Skeletal muscle cell (primary cell): ENCODE data around the gene DOK6.
"Not testable (repeated sequence)": the region's sequence is repeated elsewhere in the genome, so short reads cannot be mapped to it uniquely, and the experiment has no call there.

Source experiments
- DNase-seq: peaks from one replicate; pipeline ENCODE4 v3.0.0-alpha.2; 2010; ENCODE audit warnings: low read depth
- H3K4me3 ChIP-seq: 2 replicates; pipeline ENCODE4 v1.5.1; 2011; ENCODE audit warnings: low read depth, mild to moderate bottlenecking, control low read depth, low read length, moderate library complexity

Gene DOK6

DNA sequence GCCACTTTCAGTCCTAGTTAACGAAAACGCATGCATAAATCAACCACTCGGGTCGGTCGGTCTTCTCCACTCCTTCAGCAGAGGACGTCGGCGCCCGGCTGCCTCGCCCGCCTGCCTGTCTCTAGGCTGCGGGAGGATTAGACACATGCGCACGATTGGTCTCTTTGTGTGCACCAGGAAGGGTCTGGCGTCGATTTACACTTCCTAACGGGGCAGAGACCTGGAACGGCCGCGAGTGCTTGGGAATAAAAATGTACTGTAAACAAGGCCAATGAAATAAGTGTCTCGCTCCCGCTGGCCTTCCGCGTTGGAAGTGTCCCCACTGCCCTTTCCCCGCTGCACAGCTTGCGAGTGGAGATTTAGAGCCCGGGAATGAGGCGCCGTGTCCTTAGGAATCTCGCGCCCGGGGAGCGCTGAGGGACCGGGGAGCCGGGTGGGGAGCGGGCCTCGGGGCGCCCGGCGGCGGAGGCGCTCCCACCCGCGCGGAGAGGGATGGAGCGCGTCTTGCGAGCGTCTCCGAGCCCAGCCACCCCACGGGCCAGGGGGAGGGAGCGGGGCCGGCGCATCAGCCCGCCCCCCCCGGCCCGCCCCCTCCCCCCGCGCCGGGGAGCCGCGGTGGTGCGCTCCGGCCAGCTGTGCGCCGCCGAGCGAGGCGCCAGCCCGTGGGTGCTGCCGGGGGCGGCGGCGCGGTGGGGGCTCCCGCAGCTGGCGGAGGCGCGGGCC, at the start of gene DOK6:
DOK6 (plus strand) TSS at position 636 of the 723 bp plus-strand sequence.
- H3K4me3 ChIP-seq: peak within 1 kb of the TSS; percentile 56
- DNase-seq: peak; percentile 21

DNA sequence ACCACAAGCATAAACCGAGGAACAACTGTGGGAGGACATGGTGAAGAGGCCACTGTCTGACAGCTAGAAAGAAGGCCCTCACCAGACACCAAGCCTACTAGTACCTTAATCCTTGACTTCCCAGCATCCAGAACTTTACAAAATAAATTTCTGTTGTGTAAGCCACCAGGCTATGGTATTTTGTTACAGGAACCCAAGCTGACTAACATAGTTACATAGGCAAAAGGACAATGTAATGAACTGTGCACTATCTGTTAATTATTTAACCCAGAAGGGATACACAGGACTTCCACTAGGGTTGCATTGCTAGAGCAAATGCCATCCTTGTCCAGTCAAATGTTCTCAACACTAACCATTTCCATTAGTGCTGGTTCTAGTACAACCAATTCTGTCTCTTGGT, 47.7 kb upstream of the DOK6 start:
- H3K4me3 ChIP-seq: no peak overlapping the region
- DNase-seq: no peak

DNA sequence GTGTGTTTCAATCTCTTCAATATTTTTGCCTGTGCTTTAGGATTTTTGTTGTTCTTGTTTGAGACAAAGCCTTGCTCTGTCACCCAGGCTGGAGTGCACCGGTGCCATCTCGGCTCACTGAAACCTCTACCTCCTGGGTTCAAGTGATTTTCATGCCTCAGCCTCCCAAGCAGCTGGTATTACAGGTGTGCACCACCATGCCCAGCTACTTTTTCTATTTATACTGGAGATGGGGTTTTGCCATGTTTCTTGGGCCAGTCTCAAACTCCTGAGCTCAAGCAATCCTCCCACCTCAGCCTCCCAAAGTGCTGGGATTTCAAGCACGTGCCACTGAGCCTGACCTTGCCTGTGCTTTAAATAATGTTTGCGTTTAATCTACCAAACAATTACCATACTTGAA, 43.1 kb upstream of the DOK6 start:
- H3K4me3 ChIP-seq: no peak overlapping the region
- DNase-seq: no peak

DNA sequence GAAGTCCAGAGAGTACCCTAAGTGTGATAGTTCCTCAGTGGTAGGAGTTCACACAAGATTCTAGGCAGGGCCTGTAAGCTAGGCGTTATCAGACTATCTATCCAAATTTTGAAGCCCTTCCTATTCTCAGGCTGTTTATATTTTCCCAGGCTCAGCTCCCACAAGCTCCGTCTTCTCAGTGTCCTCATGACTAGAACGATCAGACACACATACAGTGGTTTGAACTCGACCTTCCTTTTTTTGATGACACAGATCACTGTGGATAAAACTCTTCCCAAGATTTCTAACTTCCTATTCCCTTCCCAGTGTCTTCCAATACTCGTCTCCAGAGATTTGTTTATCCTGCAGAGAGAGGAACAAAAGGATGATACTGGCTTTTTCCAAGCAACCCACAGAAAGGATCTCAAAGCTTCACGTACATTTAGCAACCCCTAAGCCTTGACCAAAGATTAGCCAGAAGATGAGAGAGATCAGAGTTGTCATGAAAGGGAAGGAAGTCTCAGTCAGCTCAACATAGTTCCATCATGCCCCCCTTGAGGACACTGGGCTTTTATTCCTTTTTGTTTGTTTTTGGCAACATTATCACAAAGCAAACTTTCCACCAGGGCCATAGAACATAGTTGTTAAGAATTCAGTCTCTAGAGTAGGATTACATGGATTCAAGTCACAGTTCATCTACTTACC, 42.3 kb upstream of the DOK6 start:
- DNase-seq: no peak
- no peak overlapping the region for H3K4me3 ChIP-seq

DNA sequence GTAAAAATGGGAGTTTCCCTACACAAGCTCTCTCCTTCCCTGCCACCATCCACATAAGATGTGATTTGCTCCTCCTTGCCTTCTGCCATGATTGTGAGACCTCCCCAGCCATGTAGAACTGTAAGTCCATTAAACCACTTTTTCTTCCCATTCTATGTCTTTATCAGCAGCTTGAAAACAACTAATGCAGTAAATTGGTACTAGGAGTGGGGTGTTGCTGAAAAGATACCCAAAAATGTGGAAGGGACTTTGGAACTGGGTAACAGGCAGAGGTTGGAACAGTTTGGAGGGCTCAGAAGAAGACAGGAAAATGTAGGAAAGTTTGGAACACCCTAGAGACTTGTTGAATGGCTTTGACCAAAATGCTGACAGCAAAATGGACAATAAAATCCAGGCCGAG, 40.9 kb upstream of the DOK6 start:
- not testable (repeated sequence) for DNase-seq, H3K4me3 ChIP-seq

DNA sequence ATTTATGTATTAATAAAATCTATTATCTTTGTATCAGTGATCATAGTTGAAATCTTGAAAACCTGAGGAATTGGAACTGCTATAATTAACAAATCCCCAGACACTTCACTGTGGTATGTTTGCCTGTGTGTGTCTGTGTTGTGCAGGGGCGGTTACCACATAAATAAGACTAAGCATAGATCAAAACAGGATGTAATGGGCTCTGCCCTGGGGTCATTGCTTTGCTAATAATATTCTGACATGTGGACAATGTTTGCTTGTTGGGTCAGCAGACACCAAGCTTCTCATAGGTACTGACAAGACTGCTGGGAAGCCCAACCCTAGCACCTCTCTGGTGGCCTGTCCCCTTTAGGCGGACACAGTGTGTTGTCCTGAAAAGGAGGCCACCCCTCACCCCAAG, 35.8 kb upstream of the DOK6 start:
- H3K4me3 ChIP-seq: no peak overlapping the region
- no peak for DNase-seq

DNA sequence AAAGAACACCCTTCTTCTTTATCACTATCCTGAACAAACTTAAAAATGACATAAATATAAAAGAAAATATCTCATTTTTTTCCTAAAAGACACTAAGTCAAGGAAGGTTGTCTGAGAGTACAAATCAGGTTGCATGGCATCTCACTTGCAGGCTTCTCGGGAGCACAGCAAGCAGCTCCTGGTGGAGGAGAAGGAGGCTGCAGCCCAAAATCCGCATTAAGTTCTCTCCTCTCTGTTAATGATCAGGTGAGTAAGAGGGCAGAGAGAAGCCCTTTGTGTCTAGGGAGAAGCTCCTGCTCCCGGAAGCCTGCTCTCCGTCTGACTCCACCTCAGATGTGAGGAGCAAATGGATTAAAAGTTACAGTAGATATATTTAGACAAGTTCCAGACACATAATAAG, 35.0 kb upstream of the DOK6 start:
- no peak for DNase-seq
- H3K4me3 ChIP-seq: no peak overlapping the region

DNA sequence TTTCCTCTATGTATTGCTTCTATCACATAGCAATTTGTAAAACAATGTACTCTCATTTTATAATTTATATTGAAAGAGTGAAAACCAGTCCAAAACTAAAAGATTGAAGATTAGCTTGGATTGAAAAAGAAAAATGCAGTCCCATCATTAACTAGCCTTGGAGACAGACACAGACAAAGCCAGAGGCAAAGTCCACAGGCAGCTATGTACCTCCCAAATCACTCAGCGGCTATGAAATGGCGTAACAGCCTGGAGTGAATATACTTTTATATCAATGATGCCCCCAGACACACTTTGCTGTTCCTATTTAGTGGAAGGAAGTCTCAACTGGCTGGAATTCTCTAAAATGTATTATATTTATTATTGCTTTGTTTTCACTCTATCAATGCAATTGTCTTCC, 33.6 kb upstream of the DOK6 start:
- DNase-seq: no peak
- no peak overlapping the region for H3K4me3 ChIP-seq

DNA sequence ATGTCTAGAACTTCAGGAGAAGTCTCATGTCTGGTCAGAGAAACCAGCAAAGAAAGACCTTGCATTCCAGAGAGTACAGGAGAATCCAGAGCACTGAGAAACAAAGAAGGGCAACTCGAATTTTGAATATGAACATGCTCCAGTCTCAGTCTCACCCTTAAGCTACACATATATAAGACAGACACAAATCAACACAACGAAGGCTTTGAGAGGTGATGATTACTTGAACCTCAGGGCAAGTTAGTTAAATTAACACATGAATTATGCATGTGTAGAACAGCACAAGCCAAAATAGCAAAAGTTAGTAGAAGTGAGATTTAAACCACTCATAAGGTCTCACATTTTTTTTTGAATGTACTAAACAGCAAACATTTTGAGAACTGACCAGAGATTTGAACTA, 29.0 kb upstream of the DOK6 start:
- no peak for DNase-seq
- no peak overlapping the region for H3K4me3 ChIP-seq

DNA sequence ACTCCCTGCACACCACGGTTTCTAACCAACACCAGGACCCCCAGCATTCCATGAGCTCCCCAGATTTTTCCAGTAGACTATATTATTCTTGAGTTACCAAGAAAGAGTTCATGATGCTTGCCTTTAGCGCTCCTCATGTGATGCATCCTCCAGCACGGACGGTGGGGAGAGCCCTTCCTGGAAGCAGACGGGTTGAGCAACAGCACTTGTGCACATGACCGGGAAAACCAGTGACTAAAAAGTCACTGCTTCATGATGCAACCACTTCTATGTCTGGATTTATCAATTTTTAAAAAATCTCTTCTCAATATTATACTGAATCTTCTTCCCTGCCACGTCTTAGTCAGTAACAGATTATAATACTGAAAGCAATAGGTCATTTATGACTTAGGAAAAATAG, 20.4 kb upstream of the DOK6 start:
- H3K4me3 ChIP-seq: no peak overlapping the region
- DNase-seq: no peak

DNA sequence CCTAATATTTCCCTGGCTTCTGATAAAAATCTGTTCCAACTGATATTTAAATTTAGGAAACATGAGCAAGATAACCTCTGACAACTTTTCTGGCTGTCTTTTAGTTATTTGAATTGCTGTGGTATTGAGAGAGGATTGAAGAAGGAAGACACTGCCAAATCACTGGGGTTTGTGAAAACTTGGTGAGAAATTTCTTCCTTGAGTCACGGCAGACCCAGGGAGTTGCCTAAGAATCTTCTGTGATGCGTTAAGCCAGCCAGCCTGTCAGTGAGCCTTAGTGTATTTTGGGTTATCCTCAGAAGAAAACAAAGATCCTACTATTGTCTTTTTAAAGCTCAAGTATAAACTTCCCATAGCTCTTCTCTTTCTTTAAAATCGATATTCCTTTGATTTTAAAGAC, 17.5 kb upstream of the DOK6 start:
- DNase-seq: no peak

DNA sequence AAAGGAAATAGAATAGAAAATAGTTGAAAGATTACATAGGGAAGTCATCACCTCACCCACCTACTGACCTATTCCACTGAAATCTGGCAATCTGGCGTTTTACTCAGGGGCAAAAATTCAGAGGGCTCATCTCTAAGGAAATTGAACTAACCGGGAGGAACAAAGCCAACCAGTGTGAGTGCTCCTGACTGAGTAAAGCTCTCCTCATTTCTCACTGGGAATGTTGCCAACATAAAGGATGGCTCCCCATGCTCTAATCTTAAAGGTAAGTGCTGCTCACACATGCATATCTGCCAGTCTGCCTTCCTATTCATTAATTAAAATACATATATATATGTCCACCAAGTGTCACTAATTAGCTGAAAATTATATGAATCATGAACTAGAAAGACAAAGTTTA, 13.5 kb upstream of the DOK6 start:
- no peak for DNase-seq
- no peak overlapping the region for H3K4me3 ChIP-seq

More for the DNA sequence above, 17.5 kb upstream of the DOK6 start:
- H3K4me3 ChIP-seq: no peak overlapping the region

DNA sequence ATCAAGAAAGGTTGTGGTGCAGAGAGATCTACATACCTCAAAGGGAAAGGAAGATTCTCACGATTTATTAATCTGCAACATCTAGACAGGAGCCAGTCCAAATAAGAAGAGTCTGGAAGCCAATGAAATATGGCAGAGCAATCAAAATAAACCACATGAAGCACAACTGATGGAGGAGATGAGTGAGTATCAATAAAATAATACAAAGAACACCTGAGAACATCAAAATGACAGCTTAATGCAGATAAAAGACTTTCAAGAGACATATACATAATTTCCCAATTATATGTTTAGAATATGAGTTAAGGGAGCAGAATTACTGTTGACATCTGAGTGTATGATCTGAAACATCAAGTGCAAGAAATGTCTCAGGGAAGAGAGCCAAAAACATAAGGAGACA, 12.5 kb upstream of the DOK6 start:
- no peak for DNase-seq
- H3K4me3 ChIP-seq: no peak overlapping the region

DNA sequence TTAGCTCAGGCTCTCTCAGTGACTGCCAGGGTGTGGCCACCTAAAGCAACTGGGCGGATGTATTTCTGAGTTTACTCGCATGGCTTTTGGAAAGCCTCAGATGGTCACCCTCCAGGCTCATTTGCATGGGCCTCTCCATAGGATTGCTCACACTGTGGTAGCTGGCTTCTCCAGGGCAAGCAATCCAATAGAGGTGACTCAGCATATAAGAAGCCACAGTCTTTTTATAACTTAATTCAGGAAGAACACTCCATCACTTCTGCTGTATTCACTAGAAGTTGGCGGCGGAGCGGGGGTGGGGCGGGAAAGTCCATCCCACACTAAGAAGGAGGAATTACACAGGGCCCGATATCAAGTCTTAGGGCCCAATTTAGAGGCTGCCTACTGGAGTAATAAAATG, 3.6 kb upstream of the DOK6 start:
- H3K4me3 ChIP-seq: no peak overlapping the region
- no peak for DNase-seq

DNA sequence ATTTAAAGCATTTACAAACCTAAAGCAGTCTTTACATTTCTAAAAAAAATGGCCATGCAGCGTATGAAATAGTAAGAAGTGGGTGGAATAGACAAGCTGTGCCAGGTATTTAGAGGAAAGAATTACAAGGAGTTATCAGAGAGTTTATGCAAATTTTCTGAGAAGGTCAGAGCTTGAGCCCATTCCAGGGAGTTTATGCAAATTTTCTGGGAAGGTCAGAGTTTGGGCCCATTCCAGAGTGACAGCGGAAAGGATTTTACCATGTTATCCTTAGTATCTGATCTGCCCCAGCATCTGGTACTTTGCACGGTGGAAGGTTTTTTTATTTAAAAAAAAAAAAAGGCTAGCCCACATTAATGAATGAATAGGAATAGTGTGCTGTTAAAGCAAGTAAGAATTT, 1.4 kb upstream of the DOK6 start:
- H3K4me3 ChIP-seq: no peak overlapping the region
- no peak for DNase-seq

DNA sequence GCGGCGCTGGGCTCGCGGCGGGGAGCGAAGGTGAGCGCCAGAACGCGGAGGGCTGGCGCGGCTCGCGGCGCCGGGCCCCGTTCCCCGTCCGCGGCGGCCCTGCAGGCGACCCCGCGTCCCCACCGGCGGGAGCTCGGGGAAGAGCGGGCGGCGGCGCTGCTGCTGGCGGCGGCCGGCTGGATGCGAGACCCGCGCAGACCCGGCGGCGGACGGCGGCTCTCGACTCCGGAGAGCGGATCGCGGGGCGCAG, 213 bp downstream of the DOK6 start:
- no peak for DNase-seq
- H3K4me3 ChIP-seq: peak overlapping the region; percentile 54

DNA sequence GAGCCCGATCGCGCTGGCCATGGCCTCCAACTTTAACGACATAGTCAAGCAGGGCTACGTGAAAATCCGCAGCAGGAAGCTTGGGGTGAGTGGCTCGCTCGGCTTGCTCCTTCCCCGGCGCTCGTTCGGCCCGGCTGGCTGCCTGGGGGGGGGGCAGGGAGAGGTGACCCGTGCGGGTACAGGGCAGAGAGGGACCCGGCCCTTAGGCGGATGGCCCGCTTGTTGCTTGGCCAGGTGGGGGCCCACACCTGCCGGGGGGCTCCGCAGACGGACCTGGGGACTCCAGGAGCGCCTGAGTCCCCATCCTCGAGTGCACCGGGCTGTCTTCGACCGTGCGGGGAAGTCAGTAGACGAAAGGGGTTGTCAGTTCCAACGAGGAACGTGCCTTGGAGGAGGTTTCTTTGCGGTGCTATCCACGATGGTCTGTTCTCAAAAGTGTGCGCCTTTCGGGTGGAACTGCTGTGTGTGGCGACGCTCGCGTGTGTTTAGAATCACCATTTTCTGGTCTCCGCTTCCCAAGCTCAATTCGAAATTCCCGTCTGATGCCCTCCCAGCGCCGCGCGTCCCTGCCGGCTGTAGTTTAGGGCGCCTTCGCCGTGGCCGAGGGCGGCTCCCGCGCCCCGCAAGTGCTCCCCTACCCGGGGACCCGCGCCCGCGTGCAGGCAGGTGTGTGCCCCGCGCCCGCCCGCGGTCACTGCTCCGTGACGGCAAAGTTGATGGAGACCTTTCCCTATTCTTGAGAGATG, 711 bp downstream of the DOK6 start:
- peak overlapping the region; percentile 54 for H3K4me3 ChIP-seq
- no peak for DNase-seq

DNA sequence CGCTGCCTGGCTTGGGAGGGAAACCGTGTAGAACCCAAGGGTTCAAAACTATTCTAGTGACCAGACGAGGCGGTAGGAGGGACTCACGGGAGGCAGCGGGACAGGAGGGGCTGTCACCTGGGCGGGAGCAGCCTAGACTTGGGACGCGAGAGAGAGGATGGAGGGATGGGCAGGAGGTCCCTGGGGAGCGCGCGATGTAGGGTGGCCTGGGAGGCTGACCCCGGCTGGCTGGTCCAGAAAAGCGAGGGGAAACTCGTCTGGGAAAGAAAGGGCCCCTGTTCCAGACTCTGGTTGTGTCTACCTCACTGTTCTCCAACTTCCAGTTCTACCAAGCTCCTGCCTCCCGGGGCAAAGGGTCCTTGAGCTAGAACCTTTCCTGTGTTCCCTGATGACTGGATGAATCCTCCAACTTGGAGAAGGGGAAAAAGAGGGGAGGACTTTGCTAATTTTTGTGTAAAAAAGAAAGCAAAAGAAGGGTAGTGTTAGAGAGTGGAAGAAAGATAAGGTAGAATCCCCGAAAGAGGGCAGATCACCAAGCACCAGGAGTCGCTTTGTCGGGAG, 1.4 kb downstream of the DOK6 start:
- peak overlapping the region; percentile 54 for H3K4me3 ChIP-seq
- no peak for DNase-seq

DNA sequence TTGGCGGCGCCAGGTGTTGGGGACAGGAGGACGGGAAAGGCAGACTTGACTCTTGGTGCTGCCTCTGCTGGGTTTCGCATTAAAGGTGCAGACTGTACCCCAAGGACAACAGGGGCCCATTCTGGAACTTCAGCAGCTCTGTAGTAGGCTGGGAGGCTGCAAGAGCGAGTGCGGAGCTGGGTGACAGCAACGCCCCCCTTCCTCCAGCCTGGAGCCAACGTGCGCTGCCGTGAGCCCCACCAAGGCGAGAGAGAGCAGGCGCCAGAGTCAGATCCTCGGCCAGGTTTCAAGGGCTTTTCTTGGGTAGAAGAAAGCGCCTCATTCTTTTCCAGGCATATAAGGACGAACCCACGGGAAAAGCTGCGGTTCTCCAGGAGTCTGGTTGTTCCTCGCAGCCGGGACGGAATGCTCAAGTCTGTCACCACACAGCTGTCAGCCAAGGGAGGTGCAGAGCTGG, 1.9 kb downstream of the DOK6 start:
- no peak overlapping the region for H3K4me3 ChIP-seq
- DNase-seq: no peak

DNA sequence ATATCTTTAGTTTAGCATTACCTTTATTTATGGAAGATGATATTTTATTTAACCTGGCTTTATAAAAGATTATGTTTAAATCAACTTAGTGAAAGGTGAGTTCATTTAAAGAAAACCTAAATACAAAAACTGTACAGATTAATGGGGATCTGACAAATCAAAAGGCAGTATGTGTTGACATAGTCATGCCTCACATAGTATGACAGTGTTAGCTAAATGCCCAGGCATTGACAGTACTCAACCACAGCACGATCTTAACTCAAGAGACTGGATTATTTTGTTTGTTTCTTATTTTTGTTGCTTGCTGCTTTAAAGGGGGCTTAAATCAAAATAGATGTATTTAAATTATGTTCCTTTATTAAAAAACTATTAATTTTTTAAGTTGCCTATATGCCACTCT, 7.8 kb downstream of the DOK6 start:
- no peak for DNase-seq

DNA sequence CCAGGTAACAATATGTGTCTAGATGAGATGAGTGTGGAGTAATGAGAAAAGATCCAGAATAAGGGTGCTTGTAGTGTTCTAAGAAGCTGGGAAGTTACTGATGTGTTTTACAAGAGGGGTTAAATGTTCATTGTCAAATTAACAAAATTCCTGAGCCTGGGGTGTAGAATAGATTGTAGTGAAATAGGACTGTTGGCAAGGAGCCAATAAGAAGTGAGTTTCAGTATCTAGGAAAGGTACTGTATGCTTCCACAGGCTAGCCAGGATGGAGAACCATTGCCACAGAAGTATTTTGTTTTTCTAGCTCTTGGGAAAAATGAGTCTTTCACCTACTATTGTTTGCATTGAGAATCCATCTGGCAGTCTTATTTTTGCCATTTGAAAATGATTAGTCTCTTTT, 10.5 kb downstream of the DOK6 start:
- no peak overlapping the region for H3K4me3 ChIP-seq
- no peak for DNase-seq

More for the DNA sequence above, 7.8 kb downstream of the DOK6 start:
- H3K4me3 ChIP-seq: no peak overlapping the region
